GM19043 (cell line): ENCODE results near the gene ADAMTS2.

Experiments used
- ATAC-seq: cut with Tn5 transposase; IDR thresholded peaks from one replicate; pipeline ENCODE4 v1.9.1; 2021; ENCODE audit warnings: low read depth; ENCODE audit not compliant: unreplicated experiment

Gene ADAMTS2

GRCh38 chr5:179207920-179208705 is 137.1 kb downstream of the ADAMTS2 start:
- ATAC-seq = no peak

- ATAC-seq = no peak
Observed at GRCh38 chr5:179207470-179207869, 137.8 kb downstream of the ADAMTS2 start.

DNA sequence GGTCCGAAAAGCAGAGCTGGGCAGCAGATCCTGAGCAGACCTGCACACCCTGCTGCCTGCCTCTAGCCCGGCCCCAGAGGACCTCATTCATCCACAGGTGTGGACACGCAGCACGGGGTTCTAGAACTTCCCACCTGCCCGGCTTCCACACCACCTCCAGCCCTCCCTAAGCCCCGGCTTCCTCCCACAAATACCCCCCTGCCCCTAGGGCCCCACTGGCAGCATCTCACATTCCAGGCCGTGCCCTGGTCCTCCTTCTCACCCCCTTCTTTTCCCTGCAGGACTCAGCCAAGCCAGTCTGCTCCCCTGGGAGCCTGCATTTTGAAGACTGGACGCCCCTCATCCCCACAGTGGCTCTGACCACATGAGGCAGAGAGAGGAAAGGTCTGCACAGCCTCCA is 138.9 kb downstream of the ADAMTS2 start:
- ATAC-seq = no peak

DNA sequence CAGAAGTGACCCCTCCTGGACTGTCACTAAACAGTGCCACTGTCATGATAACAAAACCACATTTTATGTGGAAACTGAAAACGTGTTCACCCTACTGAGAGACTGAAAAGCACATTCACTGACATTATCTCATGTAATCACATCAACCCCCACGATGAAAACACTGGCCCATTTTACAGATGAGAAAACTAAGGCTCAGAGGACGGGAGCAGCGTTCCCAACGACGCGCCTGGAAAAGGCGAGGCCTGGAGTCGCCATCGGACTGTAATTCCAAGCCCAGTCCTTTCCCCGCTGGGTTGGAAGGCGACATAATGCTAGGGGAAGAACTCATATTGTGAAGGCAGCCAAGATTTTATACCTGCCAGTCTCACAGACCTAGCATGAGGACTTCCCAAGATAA is 140.0 kb downstream of the ADAMTS2 start:
- ATAC-seq = no peak

DNA sequence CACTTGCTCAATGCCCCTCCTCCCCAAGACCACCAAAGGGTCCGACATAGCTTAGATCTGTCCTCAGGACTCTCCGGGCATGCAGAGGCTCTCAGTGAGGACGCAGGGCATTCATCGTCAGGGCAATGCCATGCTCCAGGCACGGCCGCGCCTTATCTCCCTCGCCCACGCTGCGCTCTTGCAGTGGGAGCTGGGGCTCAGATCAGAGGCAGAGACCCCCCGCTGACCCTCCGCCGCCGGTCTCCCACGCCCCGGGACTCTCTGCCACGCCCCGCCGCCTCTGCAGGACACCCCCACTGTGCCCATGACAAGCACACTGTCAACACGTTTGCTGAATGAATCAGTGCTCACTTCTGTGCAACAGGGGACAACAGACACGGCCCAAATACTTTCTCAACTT is 140.7 kb downstream of the ADAMTS2 start:
- ATAC-seq = no peak

DNA sequence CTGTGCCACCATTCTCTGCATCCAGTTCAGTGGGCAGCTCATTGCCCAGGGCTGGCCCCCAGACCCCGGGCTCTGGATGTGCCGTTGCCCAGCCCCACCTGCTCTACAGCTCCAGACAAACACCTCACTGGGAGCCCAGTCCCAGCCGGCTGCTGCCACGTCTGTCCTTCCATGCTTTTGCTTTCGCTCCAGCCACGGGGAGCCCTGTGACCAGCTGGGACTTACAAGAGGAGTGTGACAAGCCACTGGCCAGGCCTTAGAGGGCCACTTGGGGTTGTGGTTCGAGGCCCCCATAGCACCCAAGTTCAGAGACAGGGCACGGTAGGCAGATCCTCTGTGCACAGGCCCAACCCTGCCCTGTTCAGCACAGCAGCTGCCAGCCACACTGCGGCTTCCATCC is 142.0 kb downstream of the ADAMTS2 start:
- no peak for ATAC-seq

GRCh38 chr5:179201986-179202385 is 143.3 kb downstream of the ADAMTS2 start:
- no peak for ATAC-seq

DNA sequence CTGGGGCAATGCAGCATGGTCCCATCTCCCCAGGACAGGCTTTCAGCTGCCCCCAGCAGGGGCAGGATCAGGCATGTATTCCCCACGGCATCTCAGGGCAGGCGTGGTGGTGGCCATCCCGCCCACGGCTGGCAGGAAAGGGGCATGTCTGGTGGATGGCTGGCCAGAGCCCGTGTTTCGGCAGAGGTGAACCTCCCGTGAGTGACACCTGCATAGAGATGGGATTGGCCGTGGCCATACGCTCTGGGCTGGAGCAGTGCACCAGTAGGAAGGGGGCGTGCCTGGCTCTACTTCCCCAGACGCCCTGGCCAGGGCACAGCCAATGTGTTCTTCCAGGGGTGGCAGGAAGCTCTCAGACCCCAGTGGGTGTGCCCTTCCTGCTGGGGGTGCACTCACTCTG is 146.0 kb downstream of the ADAMTS2 start:
- no peak for ATAC-seq

GRCh38 chr5:179198825-179199224 is 146.4 kb downstream of the ADAMTS2 start:
- ATAC-seq = no peak

DNA sequence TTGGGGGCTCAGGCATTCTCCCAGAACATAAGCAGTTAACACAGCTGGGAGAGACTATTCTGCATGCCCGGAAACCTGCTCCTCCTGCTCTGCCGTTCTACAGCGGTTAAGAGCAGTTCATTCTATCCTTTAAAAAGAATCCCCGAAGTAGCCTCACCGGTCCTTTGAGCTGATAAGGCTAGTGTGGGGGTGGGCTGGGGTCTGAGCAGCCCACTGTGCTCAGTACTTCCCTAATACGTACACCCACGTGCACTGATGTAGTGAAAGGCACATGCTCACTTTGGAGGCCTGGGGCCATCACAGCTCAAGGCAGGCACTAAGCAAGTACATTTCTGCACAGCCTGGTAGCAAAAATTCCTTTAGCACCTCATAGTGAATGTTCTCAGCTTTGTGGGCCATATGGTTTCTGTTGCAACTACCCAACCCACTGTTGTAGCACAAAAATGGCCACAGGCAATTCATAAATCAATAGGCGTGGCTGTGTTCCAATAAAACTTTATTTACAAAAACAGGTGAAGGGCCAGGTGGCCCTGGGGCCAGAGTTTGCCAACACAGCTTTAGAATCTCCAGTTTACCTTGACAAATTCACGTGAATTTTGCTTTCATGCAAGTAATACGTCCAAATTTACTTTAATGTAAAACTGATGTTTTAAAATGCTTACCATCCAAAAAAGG is 148.7 kb downstream of the ADAMTS2 start:
- ATAC-seq = no peak

DNA sequence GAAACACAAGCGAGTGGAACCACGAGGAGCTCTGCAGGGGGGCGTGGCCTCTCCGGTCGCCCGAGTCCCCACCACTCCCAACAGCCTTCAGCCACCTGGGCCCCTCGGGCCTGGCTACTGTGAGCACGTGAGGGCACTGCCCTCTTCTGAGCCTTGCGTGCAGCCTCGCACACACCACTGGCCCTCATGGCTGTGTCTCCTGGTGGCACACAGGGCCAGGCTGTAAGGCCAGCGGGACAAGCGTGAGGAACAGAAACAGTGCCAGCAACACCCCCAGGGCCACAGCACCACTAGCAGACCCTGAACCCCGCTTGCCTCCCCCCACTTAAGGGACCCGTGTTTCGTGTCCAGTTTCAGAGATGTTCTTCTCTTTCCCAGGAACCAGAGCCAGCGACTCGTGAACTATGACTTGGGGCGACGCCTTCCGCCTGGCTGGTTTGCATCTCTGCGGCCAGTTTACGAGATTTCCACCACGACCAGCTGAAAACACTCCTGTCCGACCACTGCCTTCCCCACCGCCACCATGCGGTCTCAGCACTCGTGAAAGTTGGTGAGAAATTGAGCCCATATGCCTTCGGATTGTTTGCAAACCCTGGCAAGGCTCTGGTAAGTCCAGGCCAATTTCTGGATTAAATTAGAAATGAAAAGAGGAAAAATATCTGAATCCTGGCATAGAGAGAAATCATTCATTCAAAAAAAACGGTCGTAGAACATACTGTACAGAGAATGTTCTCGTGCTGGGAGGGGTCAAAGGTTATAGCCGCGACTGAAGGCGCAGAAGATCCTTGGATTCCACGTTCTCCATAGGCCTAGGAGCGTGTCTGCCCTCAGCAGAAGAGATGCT is 149.5 kb downstream of the ADAMTS2 start:
- no peak for ATAC-seq

GRCh38 chr5:179194941-179195381 is 150.3 kb downstream of the ADAMTS2 start:
- no peak for ATAC-seq

DNA sequence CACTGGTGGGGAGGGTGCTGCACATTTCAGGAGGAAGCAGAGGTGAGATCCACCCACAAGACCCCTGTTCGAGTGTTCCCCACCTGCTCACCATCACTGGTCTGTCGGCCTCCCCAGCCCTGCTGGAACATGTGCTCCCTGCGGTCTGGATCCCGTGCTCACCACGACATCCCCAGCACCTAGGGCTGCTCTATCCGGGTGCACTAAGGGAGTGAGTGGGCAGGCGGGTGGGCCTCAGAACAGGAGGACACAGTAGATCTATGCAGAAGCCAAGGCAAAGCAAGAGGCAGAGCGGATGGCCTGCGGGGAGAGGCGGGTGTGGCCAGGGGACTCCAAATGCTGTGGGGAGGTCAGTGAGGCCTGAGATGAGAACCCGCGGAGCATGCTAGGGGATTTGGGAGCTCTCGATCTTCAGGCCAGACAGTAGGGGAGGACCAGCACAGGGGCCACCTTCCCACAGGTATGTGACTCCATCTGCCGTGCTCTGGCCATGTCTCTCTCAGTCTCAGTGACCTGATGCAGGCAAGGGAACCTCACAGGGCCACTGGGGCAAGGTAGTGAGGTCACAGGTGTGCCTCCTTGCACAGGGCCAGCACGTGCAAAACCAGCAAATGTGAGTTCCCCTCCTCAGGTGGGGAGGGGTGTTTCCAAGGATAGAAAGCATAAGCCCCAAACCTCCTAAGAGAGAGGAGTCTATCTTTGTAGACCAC is 150.9 kb downstream of the ADAMTS2 start:
- ATAC-seq = no peak

GRCh38 chr5:179193746-179194145 is 151.5 kb downstream of the ADAMTS2 start:
- no peak for ATAC-seq

DNA sequence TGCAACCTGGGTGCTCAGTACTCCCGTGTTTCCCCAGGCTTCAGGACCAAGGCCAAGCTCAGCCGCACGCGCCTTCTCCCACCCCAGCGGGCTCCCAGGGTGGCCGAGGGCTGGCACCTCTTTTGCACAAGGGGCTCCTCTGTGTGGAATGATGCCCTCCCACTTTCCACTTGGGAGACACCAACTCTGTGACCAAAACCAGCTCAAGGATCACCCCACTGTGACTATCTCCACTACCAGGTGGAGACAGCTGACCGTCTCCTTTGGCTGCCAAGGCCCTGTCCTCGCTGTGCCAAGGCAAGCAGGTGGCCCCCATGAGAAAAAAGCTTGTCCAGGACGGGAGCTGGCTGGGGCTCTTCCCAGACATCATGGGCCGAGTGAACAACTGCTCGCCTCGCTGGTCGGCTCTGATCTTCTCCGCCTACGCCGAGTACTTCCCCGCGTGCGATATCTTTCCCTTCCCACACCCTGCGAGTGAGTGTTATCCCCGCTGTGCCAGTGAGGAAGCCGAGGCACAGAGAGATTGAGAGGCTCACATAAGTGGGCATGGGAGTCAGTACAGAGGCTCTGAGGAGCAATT is 152.3 kb downstream of the ADAMTS2 start:
- ATAC-seq = no peak

DNA sequence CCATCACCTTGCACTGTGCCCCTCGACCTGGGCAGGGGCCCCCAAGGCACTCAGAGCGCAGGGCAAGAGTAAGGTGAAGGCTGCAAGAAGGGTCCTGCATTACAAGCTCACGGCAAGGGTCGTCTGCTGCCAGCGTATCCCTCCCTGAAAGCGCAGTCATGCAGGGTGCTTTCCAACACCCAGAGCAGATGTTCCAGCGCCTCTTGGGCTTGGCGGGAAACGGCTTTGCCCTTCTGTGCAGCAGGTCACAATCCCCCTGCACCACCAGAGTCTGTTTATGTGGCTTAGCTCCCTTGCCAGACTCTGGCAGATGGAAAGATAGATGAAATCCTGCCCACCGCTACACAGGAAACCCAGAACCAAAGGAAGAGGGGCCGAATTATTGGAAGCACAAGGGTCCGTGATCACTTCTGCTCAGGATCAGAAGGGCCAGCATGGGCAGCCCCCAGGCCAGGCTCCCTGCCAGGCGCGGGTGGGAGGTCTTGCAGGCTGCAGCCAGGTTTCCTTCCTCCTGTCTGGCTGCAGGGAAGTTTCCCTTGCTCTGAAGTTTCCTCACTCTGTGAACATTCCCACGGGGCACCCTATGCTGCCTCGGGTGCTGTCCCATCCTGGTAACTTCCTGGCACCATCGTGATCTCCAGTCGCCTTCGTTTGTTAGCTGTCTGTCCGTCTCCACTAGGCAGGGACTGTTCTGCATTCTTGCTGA is 152.9 kb downstream of the ADAMTS2 start:
- ATAC-seq = no peak

DNA sequence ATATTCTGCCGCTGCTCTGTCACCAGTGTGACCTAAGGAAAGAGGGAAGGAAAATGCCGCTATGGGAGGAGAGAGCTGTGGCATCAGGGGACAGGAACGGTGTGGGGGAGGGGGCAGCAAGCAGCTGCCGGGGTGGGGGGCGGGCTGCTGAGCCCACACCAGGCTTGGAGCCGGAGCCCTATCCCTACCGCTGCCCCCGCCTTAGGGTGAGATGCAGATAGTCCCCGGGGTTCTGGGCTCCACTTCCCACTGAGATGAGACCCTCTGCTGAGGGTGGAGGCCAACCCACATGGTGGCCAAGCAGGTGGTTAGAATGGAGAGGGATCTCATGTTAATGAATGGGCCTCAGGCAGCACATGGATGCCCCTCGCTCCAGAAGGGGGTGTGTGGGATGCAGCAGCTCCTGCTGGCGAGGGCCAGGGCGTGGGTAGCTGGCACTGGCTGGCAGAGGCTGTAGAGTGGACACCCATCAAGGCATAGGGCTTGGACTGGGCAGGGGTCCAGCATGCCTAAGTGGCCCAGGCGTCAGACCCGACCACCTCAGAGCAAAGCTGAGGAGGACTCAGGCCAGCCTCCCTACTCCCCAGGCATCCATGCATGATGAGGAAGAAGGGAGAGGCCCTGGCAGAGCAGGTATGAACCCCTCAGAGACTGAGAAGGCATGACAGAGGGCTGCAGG is 153.6 kb downstream of the ADAMTS2 start:
- ATAC-seq = no peak

DNA sequence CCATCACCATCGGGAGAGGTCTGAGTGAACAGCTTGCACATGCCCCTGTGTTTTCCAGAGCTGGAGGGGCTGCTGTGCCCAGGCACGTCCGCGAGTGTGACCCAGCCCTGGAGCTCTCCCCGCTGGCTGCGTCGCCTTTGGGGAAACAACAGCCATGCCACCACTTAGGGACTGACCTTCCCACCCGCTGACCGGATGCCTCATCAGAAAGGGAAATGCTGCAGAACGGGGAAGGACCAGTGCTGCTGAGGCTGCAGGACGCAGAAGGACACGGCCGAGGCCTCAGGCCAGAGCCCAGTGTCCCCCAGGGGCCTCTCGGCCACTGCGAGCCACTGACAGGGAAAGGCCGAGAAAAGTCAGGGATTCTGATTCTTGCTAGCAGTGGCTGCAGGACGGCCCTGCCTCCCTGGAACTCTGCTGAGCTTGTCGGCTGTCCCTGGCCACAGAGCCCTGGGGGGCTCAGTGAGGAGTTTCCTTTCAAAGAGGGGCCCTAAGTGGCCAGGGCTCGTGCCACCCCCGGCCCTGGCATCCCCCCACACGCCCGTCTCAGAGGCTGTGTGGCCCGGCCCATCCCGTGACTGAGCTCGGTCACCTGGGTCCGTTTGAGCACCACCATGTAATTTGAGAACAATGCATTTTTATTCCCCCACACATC is 154.3 kb downstream of the ADAMTS2 start:
- ATAC-seq = no peak

DNA sequence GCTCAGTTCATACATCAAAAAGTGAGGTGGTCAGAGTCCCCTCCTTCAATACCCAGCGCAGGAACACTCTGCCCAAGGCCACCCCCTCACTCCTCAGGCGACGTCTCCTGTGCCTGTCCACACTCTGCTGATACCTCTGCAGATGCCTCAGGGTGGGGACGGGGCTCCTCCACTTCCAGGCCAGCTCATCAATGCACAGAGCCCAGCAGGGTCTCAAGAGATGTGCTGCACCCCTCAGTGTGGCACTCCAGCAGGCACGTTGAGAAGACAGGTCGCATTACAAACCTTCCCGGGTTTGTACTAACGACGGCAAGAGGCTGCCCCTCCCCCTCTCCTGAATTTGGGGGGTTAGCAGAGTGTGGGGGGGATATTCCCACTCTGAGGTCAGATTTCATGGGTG is 156.6 kb downstream of the ADAMTS2 start:
- no peak for ATAC-seq
